Activated CD8-positive, alpha-beta T cell treated with anti-CD3 and anti-CD28 coated beads for 36 hours (primary cell): ENCODE measurements around the gene C16orf86. TPM values are rescaled to one million over a fixed set of nuclear protein-coding genes. Genes with fewer than 3 reads are reported as not detected.

Source experiments
- ATAC-seq: fragments of 200-7000 bp; cut with Tn5 transposase; one replicate; pipeline ENCODE4 v1.10.0; 2021; ENCODE audit warnings: mild to moderate bottlenecking, moderate library complexity
- CTCF ChIA-PET: fragments of 350-600 bp; sonication (Branson Sonifier 250); formaldehyde crosslinking; loops from one replicate; lab custom pipeline; 2021; ENCODE audit warnings: antibody characterized with exemption; lab: Charles Lee
- POLR2A ChIA-PET: fragments of 350-600 bp; sonication (Branson Sonifier 250); formaldehyde crosslinking; loops from one replicate; lab custom pipeline; 2021; ENCODE audit warnings: antibody characterized with exemption; lab: Charles Lee
- DNase-seq: peaks from one replicate; pipeline ENCODE4 v3.0.0-alpha.2; 2020
- H3K27ac Mint-ChIP-seq: one replicate; pipeline ENCODE4 v1.8.0; 2021; ENCODE audit warnings: mild to moderate bottlenecking, mixed read lengths
- H3K27me3 Mint-ChIP-seq: one replicate; pipeline ENCODE4 v1.8.0; 2021; ENCODE audit warnings: mixed read lengths
- H3K36me3 Mint-ChIP-seq: one replicate; pipeline ENCODE4 v1.8.0; 2021; ENCODE audit warnings: low read depth, mixed read lengths
- H3K4me1 Mint-ChIP-seq: one replicate; pipeline ENCODE4 v1.8.0; 2021; ENCODE audit warnings: low read depth, mixed read lengths
- H3K4me3 Mint-ChIP-seq: one replicate; pipeline ENCODE4 v1.8.0; 2021; ENCODE audit warnings: mild to moderate bottlenecking, moderate library complexity, mixed read lengths
- H3K9me3 Mint-ChIP-seq: one replicate; pipeline ENCODE4 v1.8.0; 2021; ENCODE audit warnings: mixed read lengths
- CTCF ChIP-seq: fragments of 200-600 bp; IDR thresholded peaks from one replicate; pipeline ENCODE4 v1.8.0; 2022; ENCODE audit warnings: antibody characterized with exemption, mild to moderate bottlenecking
- intact Hi-C: fragments of 100-400 bp; cut with micrococcal nuclease; formaldehyde crosslinking; loops from one replicate; pipeline ENCODE4 v1.10.0; 2022
- total RNA-seq, 2 experiments: library from RNA; stranded (reverse); gene quantifications; one replicate each; pipeline ENCODE4 v1.2.3, GENCODE V29; 2021

Gene C16orf86
- total RNA-seq, 2 experiments from 2014 or later, result 2.8 to 4.7 TPM

DNA sequence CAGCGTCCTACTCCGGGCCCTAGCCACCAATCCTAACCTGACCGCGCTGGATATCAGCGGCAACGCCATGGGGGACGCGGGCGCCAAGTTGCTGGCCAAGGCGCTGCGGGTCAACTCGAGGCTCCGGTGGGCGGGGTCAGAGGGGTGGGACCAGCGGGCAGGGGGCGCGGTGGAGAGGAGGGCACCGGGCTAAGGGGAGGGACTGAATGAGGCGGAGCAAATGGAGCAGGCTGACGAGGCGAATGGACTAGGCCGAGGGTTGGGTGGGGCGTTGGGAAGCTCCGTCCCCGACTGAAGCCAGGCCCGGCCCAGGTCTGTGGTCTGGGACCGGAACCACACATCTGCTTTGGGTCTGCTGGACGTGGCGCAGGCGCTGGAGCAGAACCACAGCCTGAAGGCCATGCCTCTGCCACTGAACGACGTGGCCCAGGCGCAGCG is 17.1 kb upstream of the C16orf86 start:
- intact Hi-C loops, result no loop called here
- no peaks in the 10 kb centered on the region for H3K9me3 Mint-ChIP-seq
- DNase-seq, result no peak
- ChIA-PET CTCF (interaction anchor here (2.3 kb wide), 1 partner anchor 129 kb away, joined by 9 read pairs; no protein-coding TSS in a partner anchor), POLR2A (interaction anchor here (0.7 to 9.2 kb wide), 4 partner anchors 10 to 129 kb away, joined by 3 to 100 read pairs (median 8); partner anchors contain the start of genes ACD and PARD6A)
- H3K4me1 Mint-ChIP-seq, result peaks cover 12% of the 10 kb centered on the region
- no peak for ATAC-seq
- no peak overlapping the region for H3K4me3 Mint-ChIP-seq
- peaks cover 36% of the 10 kb centered on the region for H3K36me3 Mint-ChIP-seq
- no peaks in the 10 kb centered on the region for H3K27me3 Mint-ChIP-seq
- H3K27ac Mint-ChIP-seq, result no peak overlapping the region
- TF ChIP-seq CTCF, result no peak

DNA sequence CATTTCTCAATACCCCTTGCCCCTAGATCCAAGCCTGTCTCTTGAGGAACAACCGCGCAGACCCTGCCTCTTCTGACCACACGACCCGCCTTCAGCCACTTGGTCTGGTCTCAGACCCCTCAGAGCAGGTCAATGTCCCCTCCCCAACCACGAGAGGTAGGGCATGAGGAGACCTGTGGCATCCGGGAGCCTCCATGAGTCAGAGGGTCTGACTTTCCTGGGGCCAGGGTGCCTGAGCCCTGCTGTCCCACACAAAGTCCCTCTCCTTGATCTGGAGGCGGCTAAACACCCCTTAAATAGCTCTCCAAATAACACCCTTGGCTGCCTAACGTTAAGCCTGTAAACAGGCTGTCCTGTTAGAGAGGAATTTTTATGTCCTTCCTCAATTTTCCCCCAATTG is 16.6 kb upstream of the C16orf86 start:
- no peak for ATAC-seq
- no peak for DNase-seq
- ChIA-PET POLR2A (interaction anchor here (1.6 to 9.2 kb wide), 3 partner anchors 8 to 13 kb away, joined by 4 to 100 read pairs (median 13); partner anchors contain the start of genes ACD and PARD6A), CTCF (interaction anchor here (2.3 kb wide), 1 partner anchor 129 kb away, joined by 9 read pairs; no protein-coding TSS in a partner anchor)
- TF ChIP-seq CTCF, result no peak
- Mint-ChIP-seq H3K9me3 (no peaks in the 10 kb centered on the region), H3K36me3 (peaks cover 37% of the 10 kb centered on the region), H3K4me1 (peaks cover 11% of the 10 kb centered on the region), H3K4me3 (no peak overlapping the region), H3K27me3 (no peaks in the 10 kb centered on the region), H3K27ac (peak overlapping the region; percentile 36)
- intact Hi-C loops, result no loop called here

DNA sequence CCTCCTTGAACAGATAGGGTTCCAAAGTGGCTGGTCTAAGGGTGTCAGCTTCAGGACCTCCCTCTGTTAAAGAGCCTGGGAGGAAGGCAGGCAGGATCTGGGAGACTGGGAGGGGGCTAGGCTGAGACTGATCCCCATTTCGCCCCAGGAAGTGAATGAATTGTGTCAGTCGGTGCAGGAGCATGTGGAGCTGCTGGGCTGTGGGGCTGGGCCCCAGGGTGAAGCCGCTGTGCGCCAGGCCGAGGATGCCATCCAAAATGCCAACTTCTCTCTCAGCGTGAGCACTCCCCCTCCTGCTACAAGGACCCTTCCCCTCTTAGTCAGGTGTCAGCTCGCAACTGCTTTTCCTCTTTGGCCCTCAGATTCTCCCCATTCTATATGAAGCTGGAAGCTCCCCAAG is 15.6 kb upstream of the C16orf86 start:
- TF ChIP-seq CTCF, result no peak
- Mint-ChIP-seq H3K27ac (peak overlapping the region; percentile 11), H3K9me3 (no peaks in the 10 kb centered on the region), H3K27me3 (no peaks in the 10 kb centered on the region), H3K4me3 (no peak overlapping the region), H3K36me3 (peaks cover 43% of the 10 kb centered on the region), H3K4me1 (peaks cover 11% of the 10 kb centered on the region)
- POLR2A ChIA-PET, result interaction anchor here (1.6 to 9.2 kb wide), 3 partner anchors 9 to 12 kb away, joined by 4 to 100 read pairs (median 13); partner anchors contain the start of genes ACD and PARD6A
- intact Hi-C loops, result no loop called here
- DNase-seq, result no peak
- ATAC-seq, result no peak
- CTCF ChIA-PET, result interaction anchor here (0.9 to 1.9 kb wide), 4 partner anchors 12 to 170 kb away, joined by 3 to 5 read pairs (median 4); partner anchors contain the start of gene ATP6V0D1

- POLR2A ChIA-PET, result interaction anchor here (1.2 to 9.2 kb wide), 3 partner anchors 8 to 13 kb away, joined by 3 to 100 read pairs (median 13); partner anchors contain the start of genes ACD and PARD6A
- Mint-ChIP-seq H3K27me3 (no peaks in the 10 kb centered on the region), H3K27ac (peak overlapping the region; percentile 57), H3K36me3 (peaks cover 42% of the 10 kb centered on the region), H3K9me3 (no peaks in the 10 kb centered on the region), H3K4me1 (peaks cover 6% of the 10 kb centered on the region), H3K4me3 (no peak overlapping the region)
- ATAC-seq (no peak), DNase-seq (no peak)
- TF ChIP-seq CTCF, result no peak
- intact Hi-C loops, result no loop called here
- CTCF ChIA-PET, result interaction anchor here (0.9 to 1.9 kb wide), 3 partner anchors 11 to 171 kb away, joined by 3 to 5 read pairs (median 4); partner anchors contain the start of gene ATP6V0D1
Observed at GRCh38 chr16:67651847-67652246, 14.8 kb upstream of the C16orf86 start.

DNA sequence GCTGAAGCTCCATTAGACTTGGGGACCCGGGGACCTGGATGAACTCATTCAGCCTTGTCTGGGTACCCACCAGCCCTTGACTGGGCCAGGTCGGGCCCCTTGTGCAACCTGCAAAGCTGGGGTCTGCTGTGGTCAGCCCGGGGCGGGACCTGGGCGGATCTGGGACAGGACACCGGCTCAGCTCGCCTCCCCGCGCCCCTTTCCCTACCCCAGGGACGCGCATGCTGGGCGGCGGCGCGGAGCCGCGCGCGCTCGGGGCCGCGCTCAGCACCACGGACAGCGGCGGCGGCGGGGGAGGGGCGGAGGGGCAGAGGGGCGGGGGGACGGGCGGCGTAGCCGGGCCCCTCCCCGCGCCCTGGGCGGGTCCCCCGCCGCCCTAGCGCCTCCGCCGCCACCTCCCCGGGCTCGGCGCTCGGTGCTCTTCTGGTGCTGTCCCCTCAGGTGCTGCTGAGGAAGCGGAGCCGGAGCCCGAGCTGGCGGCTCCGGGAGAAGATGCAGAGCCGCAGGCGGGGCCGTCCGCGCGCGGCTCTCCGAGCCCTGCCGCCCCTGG is 14.0 kb upstream of the C16orf86 start:
- H3K36me3 Mint-ChIP-seq, result peaks cover 39% of the 10 kb centered on the region

More for the DNA sequence above, 14.0 kb upstream of the C16orf86 start:
- no peak for ATAC-seq
- TF ChIP-seq CTCF, result no peak
- no peak overlapping the region for H3K4me3 Mint-ChIP-seq
- no peaks in the 10 kb centered on the region for H3K27me3 Mint-ChIP-seq
- H3K27ac Mint-ChIP-seq, result no peak overlapping the region
- peaks cover 2% of the 10 kb centered on the region for H3K4me1 Mint-ChIP-seq
- POLR2A ChIA-PET, result interaction anchor here (1.2 to 9.2 kb wide), 2 partner anchors 7 to 13 kb away, joined by 3 to 100 read pairs; partner anchors contain the start of genes ACD and PARD6A
- no peak for DNase-seq
- CTCF ChIA-PET, result interaction anchor here (1.9 kb wide), 1 partner anchor 10 kb away, joined by 5 read pairs; no protein-coding TSS in a partner anchor
- H3K9me3 Mint-ChIP-seq, result no peaks in the 10 kb centered on the region
- intact Hi-C loops, result no loop called here
